Ectodermal cell (in vitro differentiated cells): ENCODE results near the gene TAT.

Experiments
- H3K27ac ChIP-seq: 2 replicates; pipeline ENCODE4 v1.7.0; 2013; ENCODE audit warnings: mild to moderate bottlenecking, low read depth, low read length; ENCODE audit not compliant: insufficient read depth, poor library complexity, severe bottlenecking
- H3K27me3 ChIP-seq: 2 replicates; pipeline ENCODE4 v1.7.0; 2013; ENCODE audit warnings: mild to moderate bottlenecking, low read length; ENCODE audit not compliant: insufficient read depth, control insufficient read depth, poor library complexity, severe bottlenecking
- H3K36me3 ChIP-seq: one replicate; pipeline ENCODE4 v1.7.0; 2013; ENCODE audit warnings: low read length; ENCODE audit not compliant: control insufficient read depth, insufficient read depth
- H3K4me1 ChIP-seq: one replicate; pipeline ENCODE4 v1.7.0; 2013; ENCODE audit warnings: low read length; ENCODE audit not compliant: control insufficient read depth, insufficient read depth
- H3K4me3 ChIP-seq: 2 replicates; pipeline ENCODE4 v1.7.0; 2013; ENCODE audit warnings: low read depth, low read length, control low read depth; ENCODE audit not compliant: insufficient read depth
- H3K9me3 ChIP-seq: 2 replicates; pipeline ENCODE4 v1.7.0; 2013; ENCODE audit warnings: mild to moderate bottlenecking, low read length, moderate library complexity; ENCODE audit not compliant: control insufficient read depth
- WGBS, 2 experiments: methylation state at CpG; one replicate each; pipeline ENCODE4 v1.1.7; 2013; ENCODE audit warnings: missing lambda C conversion rate in 2 of 2; 5-methylcytosine and 5-hydroxymethylcytosine counted together

The TAT gene

DNA sequence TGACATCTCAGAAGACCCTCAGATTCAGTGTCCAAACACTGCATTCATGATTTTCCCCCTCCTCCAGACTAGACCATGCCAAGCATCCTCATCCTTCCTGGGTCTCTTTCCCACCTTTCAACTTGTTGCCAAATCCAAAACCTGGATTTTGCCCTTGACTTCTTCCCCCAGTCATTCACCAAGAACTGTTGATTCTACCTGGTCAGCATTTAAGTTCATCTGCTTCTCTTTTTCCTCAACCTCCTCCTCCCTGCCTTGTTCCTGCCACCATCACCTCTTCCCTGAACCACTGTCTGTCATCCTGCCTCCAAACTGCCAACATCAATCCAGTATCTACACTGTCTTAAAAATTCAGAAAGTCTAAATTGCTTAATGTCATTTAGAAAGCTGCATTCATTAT, 29.7 kb downstream of the TAT start:
- no peak overlapping the region for H3K4me3 ChIP-seq
- H3K9me3 ChIP-seq, result no peaks in the 10 kb centered on the region
- no peak overlapping the region for H3K27ac ChIP-seq
- no peaks in the 10 kb centered on the region for H3K36me3 ChIP-seq
- no peaks in the 10 kb centered on the region for H3K4me1 ChIP-seq
- H3K27me3 ChIP-seq, result peaks cover 3% of the 10 kb centered on the region

DNA sequence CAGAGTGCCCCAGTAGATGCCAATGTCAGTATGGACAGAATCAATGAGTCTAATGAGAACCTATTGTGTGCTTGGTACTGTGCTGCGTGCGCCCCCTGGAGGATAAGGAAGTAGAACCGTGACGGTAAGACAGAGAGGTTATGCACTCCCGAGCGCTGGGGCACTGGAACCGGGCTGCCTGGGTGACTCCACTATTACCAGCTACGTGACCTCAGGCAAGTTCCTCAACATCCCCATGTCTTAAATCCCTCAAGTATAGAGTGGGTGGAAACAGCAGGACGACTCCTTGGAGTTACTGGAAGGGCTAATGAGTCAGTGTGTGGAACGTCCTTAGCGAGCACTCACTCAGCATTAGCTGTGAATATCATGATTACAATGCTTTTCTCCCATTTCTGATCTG, 34.5 kb downstream of the TAT start:
- Histone ChIP-seq H3K36me3 (no peaks in the 10 kb centered on the region), H3K9me3 (no peaks in the 10 kb centered on the region), H3K27ac (no peak overlapping the region), H3K4me1 (no peaks in the 10 kb centered on the region), H3K27me3 (peaks cover 3% of the 10 kb centered on the region), H3K4me3 (no peak overlapping the region)
- 25 to 26% methylated on average over 11 of the region's 11 CpGs for WGBS, 2 experiments

DNA sequence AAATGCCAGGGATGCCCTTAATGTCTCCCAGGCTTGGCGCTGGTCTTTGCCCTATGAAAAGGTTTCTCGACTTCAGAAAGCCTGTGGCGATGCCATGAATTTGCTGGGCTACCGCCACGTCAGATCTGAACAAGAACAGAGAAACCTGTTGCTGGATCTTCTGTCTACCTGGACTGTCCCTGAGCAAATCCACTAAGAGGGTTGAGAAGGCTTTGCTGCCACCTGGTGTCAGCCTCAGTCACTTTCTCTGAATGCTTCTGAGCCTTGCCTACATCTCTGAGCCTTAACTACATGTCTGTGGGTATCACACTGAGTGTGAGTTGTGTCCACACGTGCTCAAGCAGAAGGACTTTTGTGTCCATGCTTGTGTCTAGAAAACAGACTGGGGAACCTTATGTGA, 39.2 kb downstream of the TAT start:
- WGBS, 2 experiments, result 71 to 76% methylated on average over 6 of the region's 6 CpGs
- no peak overlapping the region for H3K4me3 ChIP-seq
- H3K27me3 ChIP-seq, result no peaks in the 10 kb centered on the region
- no peak overlapping the region for H3K27ac ChIP-seq
- H3K4me1 ChIP-seq, result no peaks in the 10 kb centered on the region
- no peaks in the 10 kb centered on the region for H3K9me3 ChIP-seq
- no peaks in the 10 kb centered on the region for H3K36me3 ChIP-seq

DNA sequence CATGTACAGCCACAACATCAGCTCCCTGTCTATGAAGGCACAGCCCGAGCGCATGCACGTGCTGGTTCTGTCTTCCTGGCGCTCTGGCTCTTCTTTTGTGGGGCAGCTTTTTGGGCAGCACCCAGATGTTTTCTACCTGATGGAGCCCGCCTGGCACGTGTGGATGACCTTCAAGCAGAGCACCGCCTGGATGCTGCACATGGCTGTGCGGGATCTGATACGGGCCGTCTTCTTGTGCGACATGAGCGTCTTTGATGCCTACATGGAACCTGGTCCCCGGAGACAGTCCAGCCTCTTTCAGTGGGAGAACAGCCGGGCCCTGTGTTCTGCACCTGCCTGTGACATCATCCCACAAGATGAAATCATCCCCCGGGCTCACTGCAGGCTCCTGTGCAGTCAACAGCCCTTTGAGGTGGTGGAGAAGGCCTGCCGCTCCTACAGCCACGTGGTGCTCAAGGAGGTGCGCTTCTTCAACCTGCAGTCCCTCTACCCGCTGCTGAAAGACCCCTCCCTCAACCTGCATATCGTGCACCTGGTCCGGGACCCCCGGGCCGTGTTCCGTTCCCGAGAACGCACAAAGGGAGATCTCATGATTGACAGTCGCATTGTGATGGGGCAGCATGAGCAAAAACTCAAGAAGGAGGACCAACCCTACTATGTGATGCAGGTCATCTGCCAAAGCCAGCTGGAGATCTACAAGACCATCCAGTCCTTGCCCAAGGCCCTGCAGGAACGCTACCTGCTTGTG, 40.0 kb downstream of the TAT start:
- H3K9me3 ChIP-seq, result no peaks in the 10 kb centered on the region
- no peak overlapping the region for H3K4me3 ChIP-seq
- WGBS, 2 experiments, result 94 to 96% methylated on average over 28 of the region's 28 CpGs
- no peaks in the 10 kb centered on the region for H3K27me3 ChIP-seq
- H3K4me1 ChIP-seq, result no peaks in the 10 kb centered on the region
- H3K27ac ChIP-seq, result no peak overlapping the region
- no peaks in the 10 kb centered on the region for H3K36me3 ChIP-seq

DNA sequence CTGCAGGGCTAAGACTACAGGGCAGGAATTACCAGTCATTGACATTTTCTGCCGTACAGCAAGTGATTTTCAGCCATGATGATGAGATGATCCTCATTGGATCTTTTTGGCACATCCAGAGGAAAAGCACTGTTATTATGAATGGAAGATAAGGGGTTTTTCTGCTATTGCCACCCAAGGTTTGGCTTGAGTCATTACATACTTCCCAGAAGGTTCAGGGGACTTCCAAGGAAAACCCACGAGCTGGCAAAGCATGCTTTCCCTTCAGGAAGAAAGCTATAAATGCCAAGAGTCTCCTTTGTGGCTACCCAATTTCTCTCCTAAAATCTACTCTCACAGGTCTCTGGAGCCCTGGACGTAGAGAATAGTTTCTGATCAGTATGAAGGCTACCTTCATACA, 44.5 kb downstream of the TAT start:
- WGBS, 2 experiments, result 89 to 93% methylated on average over 3 of the region's 3 CpGs
- H3K9me3 ChIP-seq, result no peaks in the 10 kb centered on the region
- H3K27me3 ChIP-seq, result no peaks in the 10 kb centered on the region
- no peak overlapping the region for H3K4me3 ChIP-seq
- no peak overlapping the region for H3K27ac ChIP-seq
- H3K36me3 ChIP-seq, result no peaks in the 10 kb centered on the region
- H3K4me1 ChIP-seq, result no peaks in the 10 kb centered on the region

DNA sequence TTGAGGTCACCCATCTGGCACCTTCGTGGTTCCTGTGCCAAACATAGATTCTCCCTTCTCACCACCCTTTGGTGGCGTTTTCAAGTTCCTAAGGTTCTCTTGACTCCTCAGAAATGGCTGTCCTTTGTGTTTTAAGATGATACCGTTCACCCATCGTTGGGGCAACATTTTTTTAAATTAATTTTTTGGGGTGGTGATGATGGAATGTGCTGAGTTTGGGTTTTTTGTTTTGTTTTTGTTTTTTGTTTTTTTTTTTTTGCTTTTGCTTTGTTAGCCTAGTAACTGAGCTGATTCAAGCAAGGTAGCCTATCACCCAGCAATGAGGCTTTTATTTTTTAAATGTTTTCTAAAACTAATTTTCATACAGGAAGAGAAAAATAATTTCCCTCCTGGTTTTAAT, 48.0 kb downstream of the TAT start:
- Histone ChIP-seq H3K36me3 (no peaks in the 10 kb centered on the region), H3K27ac (no peak overlapping the region), H3K4me3 (no peak overlapping the region), H3K4me1 (peaks cover 10% of the 10 kb centered on the region), H3K9me3 (no peaks in the 10 kb centered on the region), H3K27me3 (peaks cover 11% of the 10 kb centered on the region)
- WGBS, 2 experiments, result 93 to 94% methylated on average over 4 of the region's 4 CpGs

DNA sequence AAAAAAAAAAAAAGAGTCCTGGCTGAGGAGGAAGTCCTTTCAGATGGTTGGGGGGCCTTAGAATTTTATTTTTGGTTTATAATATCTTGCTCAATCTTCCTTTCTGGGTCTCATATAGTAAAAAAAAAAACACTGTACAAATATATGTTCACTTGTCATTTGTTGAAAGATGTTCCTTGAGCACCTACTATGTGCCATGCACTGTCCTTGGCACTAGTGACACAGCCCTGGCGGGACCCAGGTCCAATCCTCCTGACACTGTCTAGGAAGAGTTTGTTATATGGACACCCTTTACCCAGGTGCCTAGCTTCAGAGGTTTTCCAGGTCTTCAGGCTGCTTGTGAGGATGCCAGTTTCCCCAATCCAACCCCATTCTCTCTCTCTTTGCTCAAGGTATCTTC, 48.6 kb downstream of the TAT start:
- Histone ChIP-seq H3K27ac (no peak overlapping the region), H3K36me3 (no peaks in the 10 kb centered on the region), H3K4me3 (no peak overlapping the region), H3K4me1 (peaks cover 10% of the 10 kb centered on the region), H3K27me3 (peaks cover 11% of the 10 kb centered on the region), H3K9me3 (no peaks in the 10 kb centered on the region)
- 89 to 91% methylated on average over 1 of the region's 1 CpG for WGBS, 2 experiments

DNA sequence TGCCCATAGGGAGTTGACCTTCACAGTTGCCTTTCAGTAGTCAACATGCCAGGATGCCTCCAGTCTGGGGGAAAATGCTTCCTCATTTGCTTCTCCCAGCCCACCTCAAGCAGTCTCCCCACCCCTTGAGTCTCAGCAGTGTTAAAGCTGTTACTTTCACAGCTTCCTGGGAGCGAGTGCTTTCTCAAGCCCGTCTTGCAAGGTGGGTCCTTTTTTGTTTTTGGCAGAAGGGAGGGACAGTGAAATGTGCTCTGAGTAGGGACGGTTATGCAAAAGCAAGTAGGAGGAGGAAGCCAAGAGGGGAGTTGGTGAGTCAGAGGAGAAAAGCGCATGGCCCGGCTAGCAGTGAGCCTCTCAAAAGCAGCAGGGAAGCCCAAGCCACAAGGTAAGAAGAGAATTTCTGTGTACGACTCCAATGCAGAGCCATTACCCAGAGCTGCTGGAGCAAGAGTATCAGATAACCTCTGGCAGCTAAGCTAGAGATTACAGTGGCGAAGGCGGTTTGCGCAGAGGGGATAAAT, 50.7 kb downstream of the TAT start, which contains the start of gene CHST4:
CHST4 (plus strand) TSS at position 316 of the 521 bp plus-strand sequence. CDS start 10,252 bp downstream, outside the sequence.
- no peaks in the 10 kb centered on the region for H3K36me3 ChIP-seq
- H3K27me3 ChIP-seq, result peaks cover 11% of the 10 kb centered on the region
- H3K4me1 ChIP-seq, result peaks cover 10% of the 10 kb centered on the region
- no peaks in the 10 kb centered on the region for H3K9me3 ChIP-seq
- H3K4me3 ChIP-seq, result peak within 1 kb of the TSS; percentile 7
- no peak within 1 kb of the TSS for H3K27ac ChIP-seq
- WGBS, 2 experiments, result 2 to 3% methylated on average over 9 of the region's 9 CpGs

DNA sequence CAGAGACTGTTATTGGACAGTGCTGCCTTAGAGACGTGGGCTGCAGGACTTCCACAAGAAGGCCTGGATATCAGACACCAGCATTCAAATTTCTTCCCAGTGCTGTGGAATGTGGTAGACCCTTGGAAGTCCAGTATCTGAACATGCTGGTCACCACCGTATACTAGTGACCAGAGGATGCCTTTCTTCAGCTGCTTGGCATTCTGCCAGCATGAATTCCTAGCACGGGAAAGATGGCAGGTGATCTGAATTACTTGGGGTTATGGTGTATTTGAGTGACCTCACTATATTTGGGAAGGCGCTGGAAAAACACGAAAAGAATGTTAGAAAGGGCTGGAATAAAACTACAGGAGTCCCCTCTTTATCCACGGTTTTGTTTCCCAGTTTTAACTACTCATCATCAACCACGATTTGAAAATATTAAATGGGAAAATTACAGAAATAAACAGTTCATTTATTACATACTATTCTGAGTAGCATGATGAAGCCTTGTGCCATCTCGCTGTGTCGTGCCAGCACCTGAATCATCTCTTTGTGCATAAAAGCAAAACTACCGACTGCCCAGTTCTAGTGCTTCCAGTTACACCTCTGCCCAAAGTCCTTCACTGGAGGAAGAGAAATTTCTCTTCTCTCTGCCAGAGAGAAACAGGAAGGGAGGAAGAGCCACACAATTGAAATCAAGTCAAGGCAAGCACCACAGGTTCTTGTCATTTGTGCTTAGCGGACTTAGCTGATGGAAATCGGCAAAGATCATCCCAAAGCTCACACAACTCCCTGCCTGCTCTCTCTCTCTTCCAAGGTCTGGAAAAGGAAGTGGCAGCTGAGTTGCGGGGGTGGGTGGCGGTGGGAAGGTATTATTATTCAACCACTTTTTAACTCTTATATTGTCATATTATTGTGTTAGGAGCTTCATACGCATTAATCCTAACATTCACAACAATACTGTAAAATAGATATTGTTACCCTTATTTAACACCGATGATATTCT, 52.0 kb downstream of the TAT start:
- no peaks in the 10 kb centered on the region for H3K36me3 ChIP-seq
- WGBS, 2 experiments, result 68 to 77% methylated on average over 11 to 14 of the region's 16 CpGs
- no peak overlapping the region for H3K27ac ChIP-seq
- no peak overlapping the region for H3K4me3 ChIP-seq
- peaks cover 11% of the 10 kb centered on the region for H3K27me3 ChIP-seq
- H3K4me1 ChIP-seq, result peaks cover 10% of the 10 kb centered on the region
- no peaks in the 10 kb centered on the region for H3K9me3 ChIP-seq

DNA sequence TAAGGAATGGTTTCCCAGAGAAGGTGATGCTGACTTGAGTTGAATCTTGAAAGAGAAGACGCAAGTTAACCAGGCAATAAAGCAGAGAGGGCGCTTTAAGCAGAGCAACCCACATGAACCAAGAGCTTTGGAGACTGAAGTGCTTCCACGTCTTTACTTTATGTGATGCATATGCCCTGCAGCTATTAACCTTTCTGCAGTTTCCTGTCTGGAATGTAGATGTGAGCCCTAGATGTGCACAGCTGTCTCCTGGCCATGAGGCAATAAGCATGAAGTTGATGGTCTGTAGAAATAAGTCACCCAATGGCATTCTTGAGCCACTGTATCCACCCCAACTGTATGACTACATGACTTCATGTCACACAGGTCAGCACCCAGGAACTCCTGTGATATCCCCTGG, 56.3 kb downstream of the TAT start:
- Histone ChIP-seq H3K9me3 (no peaks in the 10 kb centered on the region), H3K27ac (no peak overlapping the region), H3K36me3 (no peaks in the 10 kb centered on the region), H3K4me3 (no peak overlapping the region), H3K4me1 (no peaks in the 10 kb centered on the region), H3K27me3 (peaks cover 6% of the 10 kb centered on the region)
- 89 to 90% methylated on average over 3 of the region's 3 CpGs for WGBS, 2 experiments
